Pulmonary artery endothelial cell (primary cell): Measurements from ENCODE around the gene ARID1B. TPM values are rescaled to one million over a fixed set of nuclear protein-coding genes. Genes with fewer than 3 reads are reported as not detected.
A peak's percentile ranks its signal among the peaks of the same experiment; 100 is the strongest.

Experiments used
- DNase-seq: peaks from one replicate; pipeline ENCODE4 v3.0.0-alpha.2; 2011; ENCODE audit warnings: low read depth, low spot score
- total RNA-seq: library from RNA; depleted of rRNA; stranded (reverse); fragments of >200 nt; gene quantifications from 2 replicates; pipeline ENCODE4 v1.2.3, GENCODE V29; 2014

Gene ARID1B
- total RNA-seq, 1 donor from 2014 or later, result 26.4 TPM

DNA sequence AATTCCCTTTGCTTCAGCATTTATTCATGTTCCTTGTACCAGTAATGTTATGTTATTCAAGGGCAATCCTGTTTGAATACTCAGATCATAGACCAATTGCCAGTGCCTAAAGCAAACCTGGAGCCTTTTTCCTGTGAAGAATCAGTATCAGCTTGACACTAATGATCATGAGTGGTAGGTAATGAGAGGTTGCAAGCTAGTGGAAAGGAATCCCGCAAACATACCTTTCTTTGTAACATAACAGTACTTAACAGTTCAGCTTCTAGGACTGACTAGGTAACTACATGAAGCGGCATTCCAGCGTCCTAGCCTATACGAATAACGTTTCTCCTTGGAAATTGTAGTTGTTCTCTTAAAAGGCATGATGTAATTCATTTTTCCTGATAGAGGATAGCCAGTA is 292.4 kb downstream of the ARID1B start:
- no peak for DNase-seq

GRCh38 chr6:157070403-157071107 is 293.4 kb downstream of the ARID1B start:
- no peak for DNase-seq

DNA sequence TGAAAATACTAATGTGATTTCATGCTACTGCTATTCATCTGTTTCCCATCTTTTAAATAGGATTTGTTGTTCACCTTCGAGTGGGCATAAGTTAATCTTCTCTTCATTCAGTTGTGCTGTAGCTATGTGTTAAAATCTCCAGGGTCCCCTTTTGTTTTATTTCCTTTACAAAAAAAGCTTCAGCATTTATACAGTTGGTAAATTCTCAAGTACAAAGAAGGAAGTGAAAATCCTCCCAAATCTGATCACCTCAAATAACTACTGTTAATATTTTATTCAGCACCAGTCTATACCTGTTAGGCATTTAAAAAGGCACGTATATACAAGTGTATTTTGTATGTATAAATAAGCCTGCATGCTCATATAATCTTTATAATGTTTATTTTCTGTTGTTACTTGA is 294.9 kb downstream of the ARID1B start:
- DNase-seq, result no peak

DNA sequence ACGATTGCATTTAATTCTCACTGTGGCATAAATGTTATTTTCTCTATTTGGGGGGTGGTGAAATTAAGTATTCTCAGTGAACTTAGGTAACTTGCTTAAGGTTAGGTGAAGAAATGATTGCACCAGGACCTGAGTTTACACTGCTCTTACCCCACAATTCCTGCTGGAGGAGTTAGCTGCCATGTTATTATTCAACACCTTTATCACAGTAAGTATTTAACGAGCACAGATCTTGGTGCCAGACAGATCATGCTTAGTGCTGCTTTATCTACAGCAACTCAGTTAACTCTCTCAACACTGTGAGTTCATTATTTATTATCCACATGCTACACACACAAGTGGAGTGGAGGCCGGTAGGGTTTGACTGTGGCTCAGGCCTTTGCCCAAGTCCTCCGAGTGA is 296.4 kb downstream of the ARID1B start:
- no peak for DNase-seq

- no peak for DNase-seq
These were observed 297.8 kb downstream of the ARID1B start for GRCh38 chr6:157074969-157075368.

- no peak for DNase-seq
These were observed 298.6 kb downstream of the ARID1B start for GRCh38 chr6:157075549-157076450.

- DNase-seq, result no peak
These were observed 299.3 kb downstream of the ARID1B start for GRCh38 chr6:157076451-157076822.

GRCh38 chr6:157077251-157077650 is 300.1 kb downstream of the ARID1B start:
- DNase-seq, result no peak

- no peak for DNase-seq
These were observed 301.1 kb downstream of the ARID1B start for GRCh38 chr6:157078326-157078725.

- no peak for DNase-seq
These were observed 302.1 kb downstream of the ARID1B start for GRCh38 chr6:157079277-157079676.

- no peak for DNase-seq
These were observed 302.6 kb downstream of the ARID1B start for GRCh38 chr6:157079771-157080170.

DNA sequence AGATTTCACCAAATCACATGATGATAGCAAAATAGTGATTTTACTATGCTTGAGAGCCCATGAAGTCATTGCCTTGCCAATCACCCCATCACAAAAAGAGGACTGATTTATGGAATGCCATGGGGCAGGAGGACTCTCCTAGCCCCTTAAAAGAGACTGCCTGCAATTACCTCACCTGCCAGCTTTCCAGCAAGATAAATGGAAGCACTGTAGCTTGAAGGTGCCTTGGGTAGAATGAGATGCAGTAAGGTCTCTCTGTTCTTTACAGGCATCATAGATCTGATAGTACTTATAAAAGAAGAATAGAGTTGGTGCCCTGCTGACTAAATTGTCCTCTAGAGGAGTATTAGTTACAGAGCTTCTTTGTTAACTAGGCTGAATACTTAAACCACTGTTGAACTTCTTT is 303.8 kb downstream of the ARID1B start:
- no peak for DNase-seq

DNA sequence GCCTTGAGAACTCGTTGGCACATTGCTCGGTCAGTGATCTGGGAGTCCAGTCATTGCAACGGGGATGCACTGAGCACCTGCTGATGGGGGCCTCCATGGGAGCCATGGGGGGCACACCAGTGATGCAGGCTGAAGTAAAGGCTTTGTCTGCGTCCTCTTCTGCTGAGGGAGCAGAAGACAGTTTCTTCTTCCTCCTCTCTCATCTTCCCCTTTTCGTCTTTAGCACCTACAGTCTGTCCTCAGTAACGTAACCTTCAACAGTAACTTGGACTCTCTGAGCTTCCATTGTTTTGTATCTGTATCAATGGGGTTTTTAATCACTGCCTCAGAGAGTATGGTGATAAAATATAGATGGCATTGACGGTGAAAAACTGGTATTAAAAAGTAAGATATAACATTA is 306.2 kb downstream of the ARID1B start:
- DNase-seq, result no peak

DNA sequence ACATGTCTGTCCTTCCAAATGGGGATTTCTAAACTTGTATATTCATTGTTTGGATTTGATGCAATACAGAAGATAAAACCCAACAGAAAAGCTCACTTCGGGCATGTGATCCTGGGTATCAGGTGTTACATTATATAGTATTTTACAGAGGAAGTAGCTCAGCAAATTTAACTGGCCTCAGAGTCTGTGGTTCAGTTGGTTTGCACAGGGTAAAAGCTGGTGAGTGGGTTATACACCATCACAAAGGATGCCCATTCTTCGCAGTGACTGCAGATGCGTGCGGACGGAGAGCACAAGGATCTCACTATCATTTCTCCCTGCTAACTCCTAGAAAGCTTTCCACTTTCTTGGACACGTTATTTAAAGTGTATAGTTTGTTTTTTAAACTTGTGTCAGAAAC is 309.5 kb downstream of the ARID1B start:
- no peak for DNase-seq

GRCh38 chr6:157087974-157088373 is 310.8 kb downstream of the ARID1B start:
- no peak for DNase-seq

- peak; percentile 58 for DNase-seq
These were observed 311.7 kb downstream of the ARID1B start for GRCh38 chr6:157088841-157089240.

- peak; percentile 50 for DNase-seq
These were observed 312.1 kb downstream of the ARID1B start for GRCh38 chr6:157089258-157089657.

DNA sequence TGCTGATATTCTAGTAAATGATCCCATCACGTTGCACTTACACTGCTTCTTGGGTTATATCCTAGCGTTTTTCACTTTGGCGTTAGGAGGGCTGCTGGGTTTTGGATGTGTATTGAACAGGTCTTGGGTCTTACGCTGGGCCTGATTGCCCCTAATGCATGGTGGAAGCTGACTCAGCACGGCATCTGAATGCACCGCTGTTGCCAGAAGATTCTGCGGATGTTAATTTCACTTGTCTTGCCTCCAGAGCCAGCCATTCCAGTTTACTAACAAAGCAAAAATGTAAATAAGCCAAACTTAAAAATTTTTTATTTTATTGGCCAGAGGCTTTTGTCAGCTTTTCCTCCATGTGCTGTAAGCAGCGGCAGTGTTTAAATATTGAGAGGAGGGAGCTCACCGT is 312.7 kb downstream of the ARID1B start:
- DNase-seq, result no peak

DNA sequence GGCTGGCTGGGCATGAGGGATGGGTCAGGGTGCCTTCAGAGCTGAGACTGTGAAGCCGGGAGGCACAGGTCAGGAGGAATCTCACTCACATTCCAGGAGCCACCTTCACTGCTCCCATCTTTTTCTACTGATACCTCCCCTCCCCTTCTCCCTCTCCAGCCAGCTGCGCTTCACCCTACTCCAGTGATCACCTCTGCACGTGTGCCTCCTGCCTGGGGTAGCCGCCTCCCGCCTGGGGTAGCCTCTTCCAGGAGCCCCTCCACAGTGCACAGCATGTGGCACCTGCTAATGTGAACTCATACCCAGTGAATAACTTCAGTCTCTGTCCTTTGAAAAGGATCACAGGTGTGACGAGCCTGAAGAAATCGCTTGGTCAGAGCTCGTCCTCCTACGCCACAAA is 313.6 kb downstream of the ARID1B start:
- no peak for DNase-seq

DNA sequence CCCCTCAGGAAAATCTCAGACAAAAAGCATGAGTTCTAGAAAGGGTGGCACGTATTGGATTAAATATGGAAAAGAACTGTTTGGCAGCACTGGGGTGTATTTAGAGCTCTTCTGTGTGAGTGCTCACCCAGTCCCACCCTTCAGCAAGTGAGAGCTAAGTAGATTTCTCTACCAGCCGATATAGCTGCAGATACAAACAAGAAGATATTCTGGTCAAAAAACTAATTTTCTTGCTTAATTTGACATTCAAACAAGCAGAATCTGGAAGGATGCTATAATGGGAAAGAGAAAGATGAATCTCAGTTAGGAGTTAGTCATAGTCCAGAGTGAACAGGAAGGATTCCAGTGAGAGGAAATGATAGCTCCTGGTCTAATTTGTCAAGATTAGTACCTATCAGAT is 314.1 kb downstream of the ARID1B start:
- no peak for DNase-seq

DNA sequence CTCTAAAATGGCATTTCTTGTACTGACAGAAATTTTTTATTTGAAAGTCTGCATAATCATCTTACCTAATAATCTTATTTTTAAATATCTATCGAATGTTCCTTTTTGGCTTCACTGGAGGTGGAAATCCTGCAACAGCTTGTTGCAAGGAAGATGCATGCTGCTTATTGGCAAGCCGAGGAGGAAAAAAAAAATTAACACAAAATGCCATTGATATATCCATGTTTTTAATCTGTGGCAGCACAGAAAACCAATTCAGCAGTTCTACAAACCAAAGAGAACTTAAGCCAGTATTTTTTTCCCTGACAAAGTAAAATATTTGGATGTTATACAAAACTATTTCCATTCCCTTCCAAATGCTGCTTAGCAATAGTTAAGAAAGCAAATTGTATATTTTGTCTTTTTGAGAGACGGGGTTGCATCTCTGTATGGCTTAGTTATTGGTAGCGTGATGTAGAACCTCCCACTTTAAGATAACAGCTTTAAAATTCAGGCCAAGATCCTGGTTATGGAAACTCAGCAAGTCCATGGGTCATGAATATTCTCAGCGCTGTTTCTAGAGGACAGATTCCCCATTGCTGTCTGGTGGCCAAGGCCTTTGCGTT is 314.8 kb downstream of the ARID1B start:
- DNase-seq, result no peak

- peak; percentile 64 for DNase-seq
These were observed 315.6 kb downstream of the ARID1B start for GRCh38 chr6:157092736-157093135.
